ENCODE data around the gene KCNJ6.

The KCNJ6 gene

GRCh38 chr21:37861561-37861960 lies 54.7 kb downstream of the KCNJ6 start:
- Histone ChIP-seq H3K4me2 (ENCODE audit: low read length) (no peak overlapping the region), H4K20me1 (ENCODE audit: insufficient read depth, low read length) (no peaks in the 10 kb centered on the region), H3K9me3 (ENCODE audit: insufficient read depth, low read length) (no peaks in the 10 kb centered on the region), H3K36me3 (replicated peaks; ENCODE audit: low read depth, low read length) (no peaks in the 10 kb centered on the region), H3K27ac (ENCODE audit: low read length) (no peak overlapping the region), H3K4me3 (ENCODE audit: low read length) (no peak overlapping the region), H3K4me1 (ENCODE audit: low read length) (no peaks in the 10 kb centered on the region), H3K9ac (ENCODE audit: low read length) (no peak overlapping the region), H2AFZ (ENCODE audit: low read depth, low read length) (no peak overlapping the region), H3K27me3 (ENCODE audit: low read depth, low read length) (no peaks in the 10 kb centered on the region), H3K79me2 (ENCODE audit: low read length) (no peaks in the 10 kb centered on the region)
- TF ChIP-seq CTCF (IDR thresholded peaks at IDR 0.05; ENCODE audit: low read depth, low read length) (no peak), EZH2phosphoT487 (IDR thresholded peaks at IDR 0.05; ENCODE audit: low read depth) (no peak)

- H2AFZ ChIP-seq (ENCODE audit: low read depth, low read length) = no peak overlapping the region
- H3K27ac ChIP-seq (ENCODE audit: low read length) = no peak overlapping the region
- H4K20me1 ChIP-seq (ENCODE audit: insufficient read depth, low read length) = no peaks in the 10 kb centered on the region
- no peaks in the 10 kb centered on the region for H3K79me2 ChIP-seq (ENCODE audit: low read length)
- no peaks in the 10 kb centered on the region for H3K4me1 ChIP-seq (ENCODE audit: low read length)
- H3K9me3 ChIP-seq (ENCODE audit: insufficient read depth, low read length) = no peaks in the 10 kb centered on the region
- H3K27me3 ChIP-seq (ENCODE audit: low read depth, low read length) = no peaks in the 10 kb centered on the region
- no peak overlapping the region for H3K9ac ChIP-seq (ENCODE audit: low read length)
- H3K4me3 ChIP-seq (ENCODE audit: low read length) = no peak overlapping the region
- no peak for TF ChIP-seq CTCF (IDR thresholded peaks at IDR 0.05; ENCODE audit: low read depth, low read length)
- no peak for TF ChIP-seq EZH2phosphoT487 (IDR thresholded peaks at IDR 0.05; ENCODE audit: low read depth)
- no peaks in the 10 kb centered on the region for H3K36me3 ChIP-seq (replicated peaks; ENCODE audit: low read depth, low read length)
- H3K4me2 ChIP-seq (ENCODE audit: low read length) = no peak overlapping the region
These were observed 55.8 kb downstream of the KCNJ6 start for GRCh38 chr21:37860416-37860815.

- TF ChIP-seq EZH2phosphoT487 (IDR thresholded peaks at IDR 0.05; ENCODE audit: low read depth) (no peak), CTCF (IDR thresholded peaks at IDR 0.05; ENCODE audit: low read depth, low read length) (no peak)
- Histone ChIP-seq H3K4me2 (ENCODE audit: low read length) (no peak overlapping the region), H3K79me2 (ENCODE audit: low read length) (no peaks in the 10 kb centered on the region), H2AFZ (ENCODE audit: low read depth, low read length) (no peak overlapping the region), H4K20me1 (ENCODE audit: insufficient read depth, low read length) (no peaks in the 10 kb centered on the region), H3K27me3 (ENCODE audit: low read depth, low read length) (no peaks in the 10 kb centered on the region), H3K4me3 (ENCODE audit: low read length) (no peak overlapping the region), H3K9me3 (ENCODE audit: insufficient read depth, low read length) (no peaks in the 10 kb centered on the region), H3K9ac (ENCODE audit: low read length) (no peak overlapping the region), H3K27ac (ENCODE audit: low read length) (no peak overlapping the region), H3K4me1 (ENCODE audit: low read length) (no peaks in the 10 kb centered on the region), H3K36me3 (replicated peaks; ENCODE audit: low read depth, low read length) (no peaks in the 10 kb centered on the region)
These were observed 60.3 kb downstream of the KCNJ6 start for GRCh38 chr21:37855647-37856625.

GRCh38 chr21:37855271-37855646 lies 61.0 kb downstream of the KCNJ6 start:
- no peaks in the 10 kb centered on the region for H4K20me1 ChIP-seq (ENCODE audit: insufficient read depth, low read length)
- no peaks in the 10 kb centered on the region for H3K79me2 ChIP-seq (ENCODE audit: low read length)
- H3K27ac ChIP-seq (ENCODE audit: low read length) = no peak overlapping the region
- no peaks in the 10 kb centered on the region for H3K9me3 ChIP-seq (ENCODE audit: insufficient read depth, low read length)
- no peaks in the 10 kb centered on the region for H3K27me3 ChIP-seq (ENCODE audit: low read depth, low read length)
- H2AFZ ChIP-seq (ENCODE audit: low read depth, low read length) = no peak overlapping the region
- no peak overlapping the region for H3K4me3 ChIP-seq (ENCODE audit: low read length)
- TF ChIP-seq CTCF (IDR thresholded peaks at IDR 0.05; ENCODE audit: low read depth, low read length) (no peak), EZH2phosphoT487 (IDR thresholded peaks at IDR 0.05; ENCODE audit: low read depth) (no peak)
- no peaks in the 10 kb centered on the region for H3K4me1 ChIP-seq (ENCODE audit: low read length)
- no peak overlapping the region for H3K4me2 ChIP-seq (ENCODE audit: low read length)
- no peak overlapping the region for H3K9ac ChIP-seq (ENCODE audit: low read length)
- H3K36me3 ChIP-seq (replicated peaks; ENCODE audit: low read depth, low read length) = no peaks in the 10 kb centered on the region
